H1 (cell line): ENCODE results near the gene SMARCD2. TPM values are rescaled to one million over a fixed set of nuclear protein-coding genes. Genes with fewer than 3 reads are reported as not detected.

ENCODE experiments used
- BACH1 ChIP-seq: IDR thresholded peaks from 2 replicates; pipeline ENCODE4 v1.6.1; 2012; ENCODE audit warnings: low read length, improper control_type of control experiment
- BRCA1 ChIP-seq: IDR thresholded peaks from 2 replicates; pipeline ENCODE4 v1.6.1; 2012; ENCODE audit warnings: low read depth, low read length, improper control_type of control experiment
- CREB1 ChIP-seq: IDR thresholded peaks from 2 replicates; pipeline ENCODE4 v1.6.1; 2012; ENCODE audit warnings: inconsistent platforms
- HDAC2 ChIP-seq, 2 experiments: fragments of 300-600 bp in 1 of 2; sonication (generic) in 1 of 2; IDR thresholded peaks; 2 replicates each; pipeline ENCODE4 v1.6.1; 2011 to 2012; ENCODE audit warnings: low read depth in 2 of 2, low read length in 2 of 2, mild to moderate bottlenecking in 2 of 2, moderate library complexity in 2 of 2, borderline replicate concordance in 1 of 2, inconsistent platforms in 1 of 2
- KDM4A ChIP-seq: IDR thresholded peaks from one replicate; pipeline ENCODE4 v1.7.1; 2012; ENCODE audit warnings: low read depth, mild to moderate bottlenecking, moderate library complexity, low read length, inconsistent platforms; ENCODE audit not compliant: severe bottlenecking
- POLR2AphosphoS5 ChIP-seq: IDR thresholded peaks from 2 replicates; pipeline ENCODE4 v1.6.1; 2011; ENCODE audit warnings: low read depth, low read length
- RBBP5 ChIP-seq: IDR thresholded peaks from 2 replicates; pipeline ENCODE4 v1.7.1; 2012; ENCODE audit warnings: low read depth, mild to moderate bottlenecking, inconsistent platforms, low read length, moderate library complexity, borderline replicate concordance
- RFX5 ChIP-seq: IDR thresholded peaks from 2 replicates; pipeline ENCODE4 v1.6.1; 2011; ENCODE audit warnings: low read depth, low read length, improper control_type of control experiment, borderline replicate concordance
- polyA plus RNA-seq, 7 experiments: library from polyadenylated mRNA; depleted of rRNA in 3 of 7; stranded (reverse) in 5 of 7; unstranded in 2 of 7; fragments of >200 nt in 5 of 7; fragments of 200-250 nt in 2 of 7; gene quantifications; 1 replicate in 5 of 7; 2 replicates in 1 of 7; 4 replicates in 1 of 7; pipeline versions ENCODE4 v1.2.1 to v1.2.3, GENCODE V29; 2011 to 2013; ENCODE audit warnings: missing spikeins in 2 of 7, mixed read lengths in 2 of 7
- total RNA-seq: library from RNA; stranded (reverse); fragmentation: NEBNext Ultra II Directional; extraction: Animal tissue kit (Norgen Biotek cat#: 25700); gene quantifications from 2 replicates; pipeline ENCODE4 v1.2.1, GENCODE V29; 2021
- TF ChIP-seq, protein P1 (sequence below): fragments of 300-600 bp; sonication (generic); IDR thresholded peaks from 2 replicates; pipeline ENCODE4 v1.7.1; 2012; ENCODE audit warnings: low read length, moderate library complexity, mild to moderate bottlenecking, inconsistent platforms; ENCODE audit not compliant: insufficient replicate concordance

The SMARCD2 gene
- total and polyA plus RNA-seq, 2 of the 8 experiments (the other 6 are each of a cell fraction or from before 2014, with no cell fraction given), result 90.0 to 92.2 TPM

- TF ChIP-seq, protein P1, sequence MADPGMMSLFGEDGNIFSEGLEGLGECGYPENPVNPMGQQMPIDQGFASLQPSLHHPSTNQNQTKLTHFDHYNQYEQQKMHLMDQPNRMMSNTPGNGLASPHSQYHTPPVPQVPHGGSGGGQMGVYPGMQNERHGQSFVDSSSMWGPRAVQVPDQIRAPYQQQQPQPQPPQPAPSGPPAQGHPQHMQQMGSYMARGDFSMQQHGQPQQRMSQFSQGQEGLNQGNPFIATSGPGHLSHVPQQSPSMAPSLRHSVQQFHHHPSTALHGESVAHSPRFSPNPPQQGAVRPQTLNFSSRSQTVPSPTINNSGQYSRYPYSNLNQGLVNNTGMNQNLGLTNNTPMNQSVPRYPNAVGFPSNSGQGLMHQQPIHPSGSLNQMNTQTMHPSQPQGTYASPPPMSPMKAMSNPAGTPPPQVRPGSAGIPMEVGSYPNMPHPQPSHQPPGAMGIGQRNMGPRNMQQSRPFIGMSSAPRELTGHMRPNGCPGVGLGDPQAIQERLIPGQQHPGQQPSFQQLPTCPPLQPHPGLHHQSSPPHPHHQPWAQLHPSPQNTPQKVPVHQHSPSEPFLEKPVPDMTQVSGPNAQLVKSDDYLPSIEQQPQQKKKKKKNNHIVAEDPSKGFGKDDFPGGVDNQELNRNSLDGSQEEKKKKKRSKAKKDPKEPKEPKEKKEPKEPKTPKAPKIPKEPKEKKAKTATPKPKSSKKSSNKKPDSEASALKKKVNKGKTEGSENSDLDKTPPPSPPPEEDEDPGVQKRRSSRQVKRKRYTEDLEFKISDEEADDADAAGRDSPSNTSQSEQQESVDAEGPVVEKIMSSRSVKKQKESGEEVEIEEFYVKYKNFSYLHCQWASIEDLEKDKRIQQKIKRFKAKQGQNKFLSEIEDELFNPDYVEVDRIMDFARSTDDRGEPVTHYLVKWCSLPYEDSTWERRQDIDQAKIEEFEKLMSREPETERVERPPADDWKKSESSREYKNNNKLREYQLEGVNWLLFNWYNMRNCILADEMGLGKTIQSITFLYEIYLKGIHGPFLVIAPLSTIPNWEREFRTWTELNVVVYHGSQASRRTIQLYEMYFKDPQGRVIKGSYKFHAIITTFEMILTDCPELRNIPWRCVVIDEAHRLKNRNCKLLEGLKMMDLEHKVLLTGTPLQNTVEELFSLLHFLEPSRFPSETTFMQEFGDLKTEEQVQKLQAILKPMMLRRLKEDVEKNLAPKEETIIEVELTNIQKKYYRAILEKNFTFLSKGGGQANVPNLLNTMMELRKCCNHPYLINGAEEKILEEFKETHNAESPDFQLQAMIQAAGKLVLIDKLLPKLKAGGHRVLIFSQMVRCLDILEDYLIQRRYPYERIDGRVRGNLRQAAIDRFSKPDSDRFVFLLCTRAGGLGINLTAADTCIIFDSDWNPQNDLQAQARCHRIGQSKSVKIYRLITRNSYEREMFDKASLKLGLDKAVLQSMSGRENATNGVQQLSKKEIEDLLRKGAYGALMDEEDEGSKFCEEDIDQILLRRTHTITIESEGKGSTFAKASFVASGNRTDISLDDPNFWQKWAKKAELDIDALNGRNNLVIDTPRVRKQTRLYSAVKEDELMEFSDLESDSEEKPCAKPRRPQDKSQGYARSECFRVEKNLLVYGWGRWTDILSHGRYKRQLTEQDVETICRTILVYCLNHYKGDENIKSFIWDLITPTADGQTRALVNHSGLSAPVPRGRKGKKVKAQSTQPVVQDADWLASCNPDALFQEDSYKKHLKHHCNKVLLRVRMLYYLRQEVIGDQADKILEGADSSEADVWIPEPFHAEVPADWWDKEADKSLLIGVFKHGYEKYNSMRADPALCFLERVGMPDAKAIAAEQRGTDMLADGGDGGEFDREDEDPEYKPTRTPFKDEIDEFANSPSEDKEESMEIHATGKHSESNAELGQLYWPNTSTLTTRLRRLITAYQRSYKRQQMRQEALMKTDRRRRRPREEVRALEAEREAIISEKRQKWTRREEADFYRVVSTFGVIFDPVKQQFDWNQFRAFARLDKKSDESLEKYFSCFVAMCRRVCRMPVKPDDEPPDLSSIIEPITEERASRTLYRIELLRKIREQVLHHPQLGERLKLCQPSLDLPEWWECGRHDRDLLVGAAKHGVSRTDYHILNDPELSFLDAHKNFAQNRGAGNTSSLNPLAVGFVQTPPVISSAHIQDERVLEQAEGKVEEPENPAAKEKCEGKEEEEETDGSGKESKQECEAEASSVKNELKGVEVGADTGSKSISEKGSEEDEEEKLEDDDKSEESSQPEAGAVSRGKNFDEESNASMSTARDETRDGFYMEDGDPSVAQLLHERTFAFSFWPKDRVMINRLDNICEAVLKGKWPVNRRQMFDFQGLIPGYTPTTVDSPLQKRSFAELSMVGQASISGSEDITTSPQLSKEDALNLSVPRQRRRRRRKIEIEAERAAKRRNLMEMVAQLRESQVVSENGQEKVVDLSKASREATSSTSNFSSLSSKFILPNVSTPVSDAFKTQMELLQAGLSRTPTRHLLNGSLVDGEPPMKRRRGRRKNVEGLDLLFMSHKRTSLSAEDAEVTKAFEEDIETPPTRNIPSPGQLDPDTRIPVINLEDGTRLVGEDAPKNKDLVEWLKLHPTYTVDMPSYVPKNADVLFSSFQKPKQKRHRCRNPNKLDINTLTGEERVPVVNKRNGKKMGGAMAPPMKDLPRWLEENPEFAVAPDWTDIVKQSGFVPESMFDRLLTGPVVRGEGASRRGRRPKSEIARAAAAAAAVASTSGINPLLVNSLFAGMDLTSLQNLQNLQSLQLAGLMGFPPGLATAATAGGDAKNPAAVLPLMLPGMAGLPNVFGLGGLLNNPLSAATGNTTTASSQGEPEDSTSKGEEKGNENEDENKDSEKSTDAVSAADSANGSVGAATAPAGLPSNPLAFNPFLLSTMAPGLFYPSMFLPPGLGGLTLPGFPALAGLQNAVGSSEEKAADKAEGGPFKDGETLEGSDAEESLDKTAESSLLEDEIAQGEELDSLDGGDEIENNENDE, result no peak
- TF ChIP-seq HDAC2 (IDR thresholded peaks at IDR 0.05; ENCODE audit: borderline replicate concordance in 1 of 2, low read depth in 2 of 2, low read length in 2 of 2) (no peak), BACH1 (no peak), CREB1 (no peak), RFX5 (no peak), BRCA1 (no peak), KDM4A (no peak), POLR2AphosphoS5 (no peak), RBBP5 (no peak)
Measured at GRCh38 chr17:63823659-63824331, 18.7 kb downstream of the SMARCD2 start (continued).
